ENCODE data around the gene DNAJC12.

Gene DNAJC12

DNA sequence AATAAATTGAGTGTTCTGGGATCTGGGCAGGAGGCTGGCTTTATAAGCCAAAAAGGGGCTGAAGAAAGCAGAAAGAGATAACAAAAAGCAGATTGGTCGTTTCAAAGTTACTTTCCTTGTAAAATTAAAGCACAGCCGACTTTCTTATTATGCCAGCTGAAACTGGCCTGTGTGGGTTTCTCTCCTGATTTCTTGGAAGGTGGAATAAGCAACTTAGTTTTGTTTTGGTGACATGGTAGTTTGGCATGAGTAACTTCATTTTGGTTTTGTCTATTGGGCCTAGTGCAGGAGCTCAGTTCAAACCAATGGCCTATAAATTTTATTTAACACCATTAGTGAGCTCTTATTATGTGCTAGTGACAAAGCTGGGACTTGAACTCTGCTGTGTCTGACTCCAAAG, 13.2 kb upstream of the DNAJC12 start:
- H3K36me3 ChIP-seq (replicated peaks; ENCODE audit: low read depth, low read length) = no peaks in the 10 kb centered on the region
- H3K9me3 ChIP-seq (ENCODE audit: insufficient read depth, low read length) = no peaks in the 10 kb centered on the region
- no peak overlapping the region for H3K9ac ChIP-seq (ENCODE audit: low read length)
- H3K79me2 ChIP-seq (ENCODE audit: low read length) = no peaks in the 10 kb centered on the region
- H3K4me3 ChIP-seq (ENCODE audit: low read length) = no peak overlapping the region
- H3K4me2 ChIP-seq (ENCODE audit: low read length) = no peak overlapping the region
- no peak for TF ChIP-seq EZH2phosphoT487 (IDR thresholded peaks at IDR 0.05; ENCODE audit: low read depth)
- TF ChIP-seq, protein P1, sequence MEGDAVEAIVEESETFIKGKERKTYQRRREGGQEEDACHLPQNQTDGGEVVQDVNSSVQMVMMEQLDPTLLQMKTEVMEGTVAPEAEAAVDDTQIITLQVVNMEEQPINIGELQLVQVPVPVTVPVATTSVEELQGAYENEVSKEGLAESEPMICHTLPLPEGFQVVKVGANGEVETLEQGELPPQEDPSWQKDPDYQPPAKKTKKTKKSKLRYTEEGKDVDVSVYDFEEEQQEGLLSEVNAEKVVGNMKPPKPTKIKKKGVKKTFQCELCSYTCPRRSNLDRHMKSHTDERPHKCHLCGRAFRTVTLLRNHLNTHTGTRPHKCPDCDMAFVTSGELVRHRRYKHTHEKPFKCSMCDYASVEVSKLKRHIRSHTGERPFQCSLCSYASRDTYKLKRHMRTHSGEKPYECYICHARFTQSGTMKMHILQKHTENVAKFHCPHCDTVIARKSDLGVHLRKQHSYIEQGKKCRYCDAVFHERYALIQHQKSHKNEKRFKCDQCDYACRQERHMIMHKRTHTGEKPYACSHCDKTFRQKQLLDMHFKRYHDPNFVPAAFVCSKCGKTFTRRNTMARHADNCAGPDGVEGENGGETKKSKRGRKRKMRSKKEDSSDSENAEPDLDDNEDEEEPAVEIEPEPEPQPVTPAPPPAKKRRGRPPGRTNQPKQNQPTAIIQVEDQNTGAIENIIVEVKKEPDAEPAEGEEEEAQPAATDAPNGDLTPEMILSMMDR (IDR thresholded peaks at IDR 0.05; ENCODE audit: low read depth, low read length) = no peak
- no peaks in the 10 kb centered on the region for H4K20me1 ChIP-seq (ENCODE audit: insufficient read depth, low read length)
- peaks cover 3% of the 10 kb centered on the region for H3K4me1 ChIP-seq (ENCODE audit: low read length)
- H3K27ac ChIP-seq (ENCODE audit: low read length) = no peak overlapping the region
- H2AFZ ChIP-seq (ENCODE audit: low read depth, low read length) = no peak overlapping the region
- H3K27me3 ChIP-seq (ENCODE audit: low read depth, low read length) = no peaks in the 10 kb centered on the region

DNA sequence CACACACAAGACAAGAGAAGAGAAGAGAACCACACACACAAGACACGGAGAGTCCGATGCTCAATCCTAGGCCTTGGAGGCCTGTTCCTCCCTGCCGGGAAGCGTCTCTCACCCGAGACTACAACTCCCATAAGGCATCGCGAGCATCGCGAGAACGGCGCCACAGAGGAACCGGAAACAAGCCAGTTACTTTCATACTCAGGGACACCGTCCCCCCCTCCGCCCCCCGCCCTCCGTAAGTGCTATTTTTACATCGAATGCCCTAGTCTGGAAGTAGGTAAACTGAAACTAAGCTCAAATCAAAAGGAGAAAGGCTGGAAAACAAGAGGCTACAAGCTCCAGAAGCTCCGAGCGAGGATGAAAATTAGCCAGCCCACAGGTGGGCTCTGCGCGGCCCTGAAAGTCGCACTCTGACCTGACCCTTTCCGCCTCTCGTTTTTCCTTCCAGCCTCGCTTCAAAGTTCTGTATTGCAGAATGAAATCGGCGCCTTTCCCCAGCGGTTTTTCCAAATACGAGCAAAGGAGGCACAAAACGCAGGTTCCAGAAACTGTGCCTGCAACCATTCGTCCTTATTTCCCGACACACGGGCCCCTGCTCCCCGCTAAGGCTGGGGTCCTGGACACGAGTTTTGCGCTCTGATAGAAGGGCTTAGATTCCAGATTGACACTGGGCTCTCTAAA, 11.5 kb upstream of the DNAJC12 start:
- H3K27ac ChIP-seq (ENCODE audit: low read length) = peak overlapping the region; percentile 77
- no peaks in the 10 kb centered on the region for H3K27me3 ChIP-seq (ENCODE audit: low read depth, low read length)
- H3K4me1 ChIP-seq (ENCODE audit: low read length) = peaks cover 3% of the 10 kb centered on the region
- H3K9me3 ChIP-seq (ENCODE audit: insufficient read depth, low read length) = no peaks in the 10 kb centered on the region
- H4K20me1 ChIP-seq (ENCODE audit: insufficient read depth, low read length) = no peaks in the 10 kb centered on the region
- peak overlapping the region; percentile 77; the same call in 1 of the 2 replicates for H2AFZ ChIP-seq (ENCODE audit: low read depth, low read length)
- no peaks in the 10 kb centered on the region for H3K79me2 ChIP-seq (ENCODE audit: low read length)
- peak overlapping the region; percentile 83 for H3K4me2 ChIP-seq (ENCODE audit: low read length)
- H3K4me3 ChIP-seq (ENCODE audit: low read length) = peak overlapping the region; percentile 84
- H3K9ac ChIP-seq (ENCODE audit: low read length) = peak overlapping the region; percentile 92
- H3K36me3 ChIP-seq (replicated peaks; ENCODE audit: low read depth, low read length) = no peaks in the 10 kb centered on the region
- TF ChIP-seq, protein P1 (IDR thresholded peaks at IDR 0.05; ENCODE audit: low read depth, low read length) = no peak

GRCh38 chr10:67843284-67843683, 5.3 kb upstream of the DNAJC12 start:
- no peaks in the 10 kb centered on the region for H4K20me1 ChIP-seq (ENCODE audit: insufficient read depth, low read length)
- no peak overlapping the region for H3K4me2 ChIP-seq (ENCODE audit: low read length)
- H3K4me3 ChIP-seq (ENCODE audit: low read length) = no peak overlapping the region
- no peaks in the 10 kb centered on the region for H3K27me3 ChIP-seq (ENCODE audit: low read depth, low read length)
- H3K4me1 ChIP-seq (ENCODE audit: low read length) = no peaks in the 10 kb centered on the region
- no peaks in the 10 kb centered on the region for H3K9me3 ChIP-seq (ENCODE audit: insufficient read depth, low read length)
- no peaks in the 10 kb centered on the region for H3K79me2 ChIP-seq (ENCODE audit: low read length)
- no peaks in the 10 kb centered on the region for H3K36me3 ChIP-seq (replicated peaks; ENCODE audit: low read depth, low read length)
- H3K9ac ChIP-seq (ENCODE audit: low read length) = no peak overlapping the region
- no peak for TF ChIP-seq EZH2phosphoT487 (IDR thresholded peaks at IDR 0.05; ENCODE audit: low read depth)
- TF ChIP-seq, protein P1 (IDR thresholded peaks at IDR 0.05; ENCODE audit: low read depth, low read length) = no peak
- H3K27ac ChIP-seq (ENCODE audit: low read length) = no peak overlapping the region
- no peak overlapping the region for H2AFZ ChIP-seq (ENCODE audit: low read depth, low read length)

GRCh38 chr10:67841737-67842136, 3.7 kb upstream of the DNAJC12 start:
- Histone ChIP-seq H3K4me3 (ENCODE audit: low read length) (no peak overlapping the region), H3K27ac (ENCODE audit: low read length) (no peak overlapping the region), H3K4me2 (ENCODE audit: low read length) (no peak overlapping the region), H2AFZ (ENCODE audit: low read depth, low read length) (no peak overlapping the region), H3K9me3 (ENCODE audit: insufficient read depth, low read length) (no peaks in the 10 kb centered on the region), H3K27me3 (ENCODE audit: low read depth, low read length) (no peaks in the 10 kb centered on the region), H3K4me1 (ENCODE audit: low read length) (no peaks in the 10 kb centered on the region), H3K79me2 (ENCODE audit: low read length) (no peaks in the 10 kb centered on the region), H3K9ac (ENCODE audit: low read length) (no peak overlapping the region), H4K20me1 (ENCODE audit: insufficient read depth, low read length) (no peaks in the 10 kb centered on the region), H3K36me3 (replicated peaks; ENCODE audit: low read depth, low read length) (no peaks in the 10 kb centered on the region)
- TF ChIP-seq, protein P1 (IDR thresholded peaks at IDR 0.05; ENCODE audit: low read depth, low read length) = no peak
- TF ChIP-seq EZH2phosphoT487 (IDR thresholded peaks at IDR 0.05; ENCODE audit: low read depth) = no peak
